Measurements from ENCODE around the gene PNPLA6. TPM values are rescaled to one million over a fixed set of nuclear protein-coding genes. Genes with fewer than 3 reads are reported as not detected.

Gene PNPLA6
- total and polyA plus RNA-seq, 2 of the 13 experiments (the other 11 are each of a cell fraction or from before 2014, with no cell fraction given): 24.9 to 28.2 TPM

GRCh38 chr19:7535047-7535997 lies at the start of gene PNPLA6 (continued):
- TF ChIP-seq STAT5B (CRISPR knock-in tag; IDR thresholded peaks at IDR 0.05) (no peak), ELK4 (CRISPR knock-in tag; IDR thresholded peaks at IDR 0.05; ENCODE audit: borderline replicate concordance) (no peak), ATF1 (CRISPR knock-in tag; IDR thresholded peaks at IDR 0.05) (peak; percentile 93), POLR2AphosphoS2 (IDR thresholded peaks at IDR 0.05; ENCODE audit: low read depth, low read length) (no peak), SETDB1 (CRISPR knock-in tag; IDR thresholded peaks at IDR 0.05; ENCODE audit: borderline replicate concordance) (no peak), MED8 (CRISPR knock-in tag; IDR thresholded peaks at IDR 0.05; ENCODE audit: insufficient replicate concordance) (no peak), ZNF503 (CRISPR knock-in tag; IDR thresholded peaks at IDR 0.05) (peak; percentile 46; the same call in 1 of the 2 replicates), ZNF770 (CRISPR knock-in tag; IDR thresholded peaks at IDR 0.05) (no peak; the same call in 1 of the 2 replicates), U2AF1 (optimal IDR thresholded peaks at IDR 0.05; ENCODE audit: low read depth, low read length) (no peak), HNRNPLL (IDR thresholded peaks at IDR 0.05; ENCODE audit: low read depth, low read length, poor library complexity, severe bottlenecking) (peak; percentile 68), ZNF597 (CRISPR knock-in tag; IDR thresholded peaks at IDR 0.05) (no peak), ZNF205 (CRISPR knock-in tag; IDR thresholded peaks at IDR 0.05) (no peak; the same call in 1 of the 2 replicates), NCOR1 (IDR thresholded peaks at IDR 0.05; ENCODE audit: borderline replicate concordance, low read length) (no peak), WIZ (CRISPR knock-in tag; IDR thresholded peaks at IDR 0.05) (no peak; the same call in 1 of the 2 replicates), TGIF2 (CRISPR knock-in tag; IDR thresholded peaks at IDR 0.05) (no peak), ARNT (IDR thresholded peaks at IDR 0.05) (no peak), KDM5B (CRISPR knock-in tag; IDR thresholded peaks at IDR 0.05; ENCODE audit: borderline replicate concordance) (peak; percentile 42; the same call in 1 of the 2 replicates), SMAD1 (CRISPR knock-in tag; IDR thresholded peaks at IDR 0.05; ENCODE audit: borderline replicate concordance, low read depth) (0 out of 2 replicates have a peak, but pooled peaks have one; percentile 80)
- TF ChIP-seq, protein P1, sequence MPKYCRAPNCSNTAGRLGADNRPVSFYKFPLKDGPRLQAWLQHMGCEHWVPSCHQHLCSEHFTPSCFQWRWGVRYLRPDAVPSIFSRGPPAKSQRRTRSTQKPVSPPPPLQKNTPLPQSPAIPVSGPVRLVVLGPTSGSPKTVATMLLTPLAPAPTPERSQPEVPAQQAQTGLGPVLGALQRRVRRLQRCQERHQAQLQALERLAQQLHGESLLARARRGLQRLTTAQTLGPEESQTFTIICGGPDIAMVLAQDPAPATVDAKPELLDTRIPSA (CRISPR knock-in tag; IDR thresholded peaks at IDR 0.05; ENCODE audit: borderline replicate concordance): no peak; the same call in 1 of the 2 replicates
- TF ChIP-seq, protein P2, sequence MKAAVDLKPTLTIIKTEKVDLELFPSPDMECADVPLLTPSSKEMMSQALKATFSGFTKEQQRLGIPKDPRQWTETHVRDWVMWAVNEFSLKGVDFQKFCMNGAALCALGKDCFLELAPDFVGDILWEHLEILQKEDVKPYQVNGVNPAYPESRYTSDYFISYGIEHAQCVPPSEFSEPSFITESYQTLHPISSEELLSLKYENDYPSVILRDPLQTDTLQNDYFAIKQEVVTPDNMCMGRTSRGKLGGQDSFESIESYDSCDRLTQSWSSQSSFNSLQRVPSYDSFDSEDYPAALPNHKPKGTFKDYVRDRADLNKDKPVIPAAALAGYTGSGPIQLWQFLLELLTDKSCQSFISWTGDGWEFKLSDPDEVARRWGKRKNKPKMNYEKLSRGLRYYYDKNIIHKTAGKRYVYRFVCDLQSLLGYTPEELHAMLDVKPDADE (CRISPR knock-in tag; IDR thresholded peaks at IDR 0.05): 0 out of 2 replicates have a peak, but pooled peaks have one; percentile 54

Data from HepG2 (cell line).